ENCODE data around the gene OR8B8.
"Not testable (repeated sequence)": the region's sequence is repeated elsewhere in the genome, so short reads cannot be mapped to it uniquely, and the experiment has no call there.

Gene OR8B8

DNA sequence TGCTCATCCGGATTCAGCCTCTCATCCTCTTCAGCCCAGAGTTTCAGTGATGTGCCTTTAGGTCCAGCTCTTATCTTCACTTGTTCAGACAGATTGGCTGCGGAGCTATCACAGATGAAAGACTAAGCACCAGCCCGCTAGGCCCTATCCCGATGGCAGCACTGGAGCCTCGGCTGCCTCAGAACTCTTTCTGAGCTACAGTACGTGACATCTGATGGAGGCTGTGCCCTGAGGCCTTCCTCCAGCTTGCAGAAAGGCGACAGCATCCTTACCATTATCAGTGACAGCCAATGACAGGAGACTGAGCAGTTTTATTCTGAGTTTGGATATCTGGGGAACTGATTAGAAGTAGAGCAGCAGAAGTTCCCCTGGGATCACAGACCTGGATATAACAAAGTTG, 4.0 kb downstream of the OR8B8 start:
- no peak for DNase-seq (ENCODE audit: low spot score)

DNA sequence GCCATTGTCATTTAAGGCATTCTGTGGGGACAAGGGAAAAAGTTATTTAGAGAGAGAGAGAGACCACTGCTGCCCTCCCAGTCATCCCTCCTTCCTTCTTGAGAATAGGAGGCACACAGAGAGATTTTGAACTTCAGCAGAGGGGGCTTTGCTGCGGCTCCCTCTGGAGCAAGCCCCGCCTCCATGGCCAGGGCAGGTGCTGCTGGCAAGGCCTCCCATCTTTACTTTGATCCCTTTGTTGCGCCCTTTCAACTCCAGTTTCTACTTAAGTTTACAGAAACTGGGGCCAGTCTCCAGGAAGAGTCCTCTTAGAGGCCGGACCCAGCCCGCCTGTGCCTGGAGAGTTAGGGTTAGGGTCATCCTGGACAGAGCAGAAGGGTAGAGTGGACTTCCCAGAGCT, 4.4 kb downstream of the OR8B8 start:
- DNase-seq (ENCODE audit: low spot score) = no peak

DNA sequence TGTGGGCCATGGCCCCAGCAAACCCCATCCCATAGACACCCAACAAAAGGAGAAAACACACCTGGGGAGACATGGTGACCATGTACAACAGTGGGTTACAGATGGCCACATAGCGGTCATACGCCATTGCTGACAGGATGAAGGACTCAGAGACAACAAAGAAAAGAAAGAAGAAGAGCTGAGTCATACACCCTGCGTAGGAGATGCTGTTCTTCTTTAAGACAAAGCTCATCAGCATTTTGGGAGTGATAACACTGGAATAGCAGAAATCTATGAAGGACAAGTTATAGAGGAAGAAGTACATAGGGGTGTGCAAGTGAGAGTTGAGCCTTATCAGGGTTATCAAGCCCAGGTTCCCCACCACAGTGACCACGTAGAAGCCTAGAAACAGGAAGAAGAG, 4.9 kb downstream of the OR8B8 start:
- no peak for DNase-seq (ENCODE audit: low spot score)

DNA sequence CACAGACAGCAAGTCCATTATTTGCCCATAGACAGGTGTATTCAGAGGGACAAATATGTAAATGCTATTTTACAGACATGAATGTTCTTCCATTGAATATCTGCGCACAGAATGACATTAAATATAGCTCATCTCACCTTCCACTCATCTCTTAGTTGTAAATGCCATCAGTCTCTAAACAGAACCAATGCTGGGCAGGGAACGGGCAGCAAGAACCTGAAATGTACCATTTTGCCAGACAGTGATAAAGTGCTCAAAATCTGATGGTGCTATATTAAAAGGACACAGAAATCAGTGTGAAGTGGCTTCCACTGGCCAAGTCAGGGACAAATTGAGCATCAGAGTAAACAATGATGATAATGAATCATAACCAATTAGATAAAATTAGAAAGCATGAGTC, 10.8 kb downstream of the OR8B8 start:
- DNase-seq (ENCODE audit: low spot score) = no peak

DNA sequence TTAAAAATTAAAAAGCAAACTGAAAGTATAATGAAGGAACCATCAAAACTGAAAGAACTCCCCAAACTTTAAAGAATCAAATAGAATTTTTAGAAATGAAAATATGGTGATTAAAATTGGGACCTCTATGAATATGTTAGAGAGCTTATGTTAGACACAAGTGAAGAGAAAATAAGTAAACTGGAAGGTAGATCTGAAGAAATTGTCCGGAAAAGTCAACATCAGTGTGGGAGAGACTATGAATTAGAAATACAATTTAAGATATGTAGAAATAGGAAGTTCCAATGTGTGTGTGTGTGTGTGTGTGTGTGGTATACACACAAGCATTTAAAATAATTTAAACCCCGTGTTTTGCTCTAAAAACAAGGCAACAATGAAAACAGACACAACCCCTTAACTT, 15.9 kb downstream of the OR8B8 start:
- no peak for DNase-seq (ENCODE audit: low spot score)

DNA sequence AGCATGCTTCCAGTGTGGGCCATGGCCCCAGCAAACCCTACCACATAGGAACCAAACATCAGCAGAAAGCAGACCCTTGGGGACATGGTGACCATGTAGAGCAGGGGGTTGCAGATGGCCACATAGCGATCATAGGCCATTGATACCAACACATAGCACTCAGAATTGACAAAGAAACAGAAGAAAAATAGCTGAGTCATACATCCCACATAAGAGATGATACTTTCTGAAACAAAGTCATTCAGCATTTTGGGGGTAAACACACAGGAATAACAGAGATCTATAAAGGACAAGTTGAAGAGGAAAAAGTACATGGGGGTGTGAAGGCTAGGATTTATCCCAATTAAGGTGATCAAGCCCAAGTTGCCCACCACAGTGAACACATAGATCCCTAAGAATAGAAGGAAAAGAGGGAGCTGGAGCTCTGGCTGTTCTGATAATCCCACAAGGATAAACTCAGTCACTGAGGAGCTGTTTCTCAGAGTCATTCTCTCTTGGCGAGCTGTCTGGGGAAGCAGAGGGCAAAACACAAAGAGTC, 21.0 kb downstream of the OR8B8 start, which contains the start of gene OR8B4:
Gene OR8B4 (minus strand): TSS at position 488 of the 538 bp plus-strand sequence. CDS start 0 bp downstream, at position 488.
- DNase-seq (ENCODE audit: low spot score) = no peak

DNA sequence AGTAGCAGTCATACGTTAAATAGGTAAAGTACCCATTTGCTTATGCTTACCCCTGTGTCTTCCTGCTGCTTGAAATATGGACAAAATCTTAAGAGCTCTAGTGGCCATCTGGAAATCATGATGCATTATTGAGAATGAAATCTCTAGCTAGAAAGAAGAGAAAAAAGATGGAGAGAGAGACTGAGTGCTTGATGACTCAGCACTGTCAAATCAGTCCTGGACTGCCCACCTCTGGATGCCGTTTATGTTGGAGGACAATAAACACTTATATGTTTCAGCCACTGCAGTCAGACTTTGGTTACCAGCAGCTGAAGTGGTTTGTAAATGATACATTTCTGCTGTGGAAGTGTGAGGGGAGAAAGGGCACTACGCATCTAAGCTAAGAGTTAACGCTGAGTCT, 24.5 kb downstream of the OR8B8 start:
- no peak for DNase-seq (ENCODE audit: low spot score)

DNA sequence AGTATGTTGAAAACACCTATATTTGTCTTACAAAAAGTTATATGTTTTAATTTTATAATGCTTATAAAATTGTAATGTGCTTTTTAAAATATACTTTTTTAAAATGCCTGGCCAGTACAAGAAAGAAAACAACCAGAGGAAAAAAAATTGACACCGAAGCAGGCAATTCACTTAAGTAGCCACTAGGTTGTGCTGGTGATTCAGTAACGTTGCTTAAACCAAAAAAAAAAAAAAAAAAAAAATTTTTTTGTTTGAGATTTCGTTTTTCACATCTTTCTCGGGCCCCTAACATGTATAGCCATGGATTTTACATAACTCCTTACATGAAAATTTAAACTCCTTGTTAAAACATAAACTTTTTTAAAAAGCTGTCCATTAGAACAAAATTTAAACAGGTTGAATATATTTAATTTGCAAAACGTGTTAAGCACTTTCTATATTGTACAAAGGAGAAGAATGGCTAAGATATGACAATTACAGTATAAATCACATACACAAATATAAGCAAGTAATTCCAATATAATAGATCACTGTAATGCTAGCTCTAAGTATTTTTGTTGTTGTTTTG, 30.1 kb downstream of the OR8B8 start:
- peak; percentile 55 for DNase-seq (ENCODE audit: low spot score)

DNA sequence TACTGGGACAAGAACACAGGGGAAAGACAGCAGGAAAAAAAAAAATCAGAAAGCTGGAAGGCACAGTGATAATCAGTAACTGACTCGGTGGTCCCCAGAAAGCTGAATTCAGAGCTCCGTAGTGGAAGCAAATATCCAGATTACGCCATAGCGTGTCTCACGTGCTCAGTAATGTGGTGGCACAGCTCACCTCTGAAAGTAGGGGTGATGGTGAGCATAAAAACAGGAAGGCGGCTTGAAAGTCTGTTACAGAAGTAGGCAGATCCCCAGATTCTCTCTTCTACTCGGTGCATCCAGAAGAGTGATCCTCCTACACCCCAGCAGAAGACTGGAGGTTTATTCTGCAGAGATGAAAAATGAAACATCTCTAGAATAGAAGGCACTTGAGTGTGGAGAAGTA, 35.6 kb downstream of the OR8B8 start:
- DNase-seq (ENCODE audit: low spot score) = no peak

DNA sequence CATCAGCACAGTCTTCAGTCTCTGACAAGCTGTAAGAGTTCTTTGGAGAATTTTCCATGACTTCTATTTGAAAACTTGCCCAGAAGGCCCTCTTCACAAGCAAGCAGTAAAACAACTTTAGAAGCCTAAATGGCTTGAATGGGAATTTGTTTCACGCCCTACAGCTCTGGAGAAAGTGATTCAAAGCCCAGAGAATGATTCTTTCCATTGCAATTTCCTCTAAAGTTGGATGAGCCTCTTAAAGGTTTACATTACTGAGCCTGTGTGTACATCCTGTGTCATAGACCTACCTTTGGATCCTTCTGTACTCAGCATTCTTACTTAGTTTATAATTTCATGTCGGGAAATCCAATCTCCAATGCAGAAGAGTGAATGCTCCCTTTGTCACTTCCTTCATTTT, 39.9 kb downstream of the OR8B8 start:
- DNase-seq (ENCODE audit: low spot score) = no peak

DNA sequence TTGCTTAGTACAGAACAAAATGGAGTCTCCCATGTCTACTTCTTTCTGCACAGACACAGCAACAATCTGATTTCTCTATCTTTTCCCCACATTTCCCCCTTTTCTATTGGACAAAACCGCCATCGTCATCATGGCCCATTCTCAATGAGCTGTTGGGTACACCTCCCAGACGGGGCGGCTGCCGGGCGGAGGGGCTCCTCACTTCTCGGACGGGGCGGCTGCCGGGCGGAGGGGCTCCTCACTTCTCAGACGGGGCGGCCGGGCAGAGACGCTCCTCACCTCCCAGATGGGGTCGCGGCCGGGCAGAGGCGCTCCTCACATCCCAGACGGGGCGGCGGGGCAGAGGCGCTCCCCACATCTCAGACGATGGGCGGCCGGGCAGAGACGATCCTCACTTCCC, 42.3 kb downstream of the OR8B8 start:
- not testable (repeated sequence) for DNase-seq (ENCODE audit: low spot score)

DNA sequence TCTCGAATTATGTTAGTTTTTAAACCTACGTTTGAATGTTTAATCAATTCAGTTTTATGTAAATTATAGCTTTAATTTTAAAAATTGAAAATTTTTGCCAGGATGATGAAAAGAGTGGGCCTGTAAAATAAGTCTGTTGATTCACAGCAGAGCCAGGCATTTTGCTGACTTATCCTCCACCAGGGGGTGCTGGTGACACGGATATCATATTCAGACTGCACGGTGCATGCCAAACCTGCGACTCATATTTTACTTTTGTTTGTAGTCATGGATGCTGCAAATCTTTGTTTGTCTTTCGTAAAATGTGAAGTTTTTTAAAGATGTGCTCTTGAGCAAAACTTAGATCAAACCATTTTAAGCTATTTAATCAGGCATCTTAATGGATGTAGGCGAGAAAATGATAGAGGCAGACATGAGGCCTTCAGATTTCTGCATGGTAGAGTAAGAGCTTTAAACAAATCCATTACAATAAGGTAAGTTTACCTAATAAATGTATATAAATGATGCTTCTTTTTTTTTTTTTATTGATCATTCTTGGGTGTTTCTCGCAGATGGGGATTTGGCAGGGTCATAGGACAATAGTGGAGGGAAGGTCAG, 43.1 kb downstream of the OR8B8 start:
- peak; percentile 78 for DNase-seq (ENCODE audit: low spot score)

DNA sequence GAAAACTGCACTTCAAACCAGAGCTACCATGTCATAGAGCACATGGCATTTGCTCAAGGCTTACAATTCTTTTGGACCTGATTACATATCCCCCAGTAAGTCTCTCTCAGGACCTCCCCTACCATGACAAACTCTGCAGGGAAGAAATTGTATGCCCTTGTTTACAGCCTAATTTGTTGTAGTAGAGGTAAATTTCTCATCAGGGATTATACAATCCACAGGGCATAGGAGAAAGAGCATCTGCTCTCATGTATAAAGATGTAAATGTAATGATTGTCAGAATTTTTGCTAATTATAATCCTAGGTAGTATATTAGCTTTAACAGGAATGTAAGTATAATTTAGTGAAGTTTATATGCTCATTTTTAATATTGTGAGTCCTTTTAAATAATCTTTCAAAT, 46.6 kb downstream of the OR8B8 start, which contains the start of gene OR8B3:
Gene OR8B3 (minus strand): TSS at position 101 of the 400 bp plus-strand sequence. CDS start 1,673 bp downstream, outside the sequence.
- no peak for DNase-seq (ENCODE audit: low spot score)

DNA sequence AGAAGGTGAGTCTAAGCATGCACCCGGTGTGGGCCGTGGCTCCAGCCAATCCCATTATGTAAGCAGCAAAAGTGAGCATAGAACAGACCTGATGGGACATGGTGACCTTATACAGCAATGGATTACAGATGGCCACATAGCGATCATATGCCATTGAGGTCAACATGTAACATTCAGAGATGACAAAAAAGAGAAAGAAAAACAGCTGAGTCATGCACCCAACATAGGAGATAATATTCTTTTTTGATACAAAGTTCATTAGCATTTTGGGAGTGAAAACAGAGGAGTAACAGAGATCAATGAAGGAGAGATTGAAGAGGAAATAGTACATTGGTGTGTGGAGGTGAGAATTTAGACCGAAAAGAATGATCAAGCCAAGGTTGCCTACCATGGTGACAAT, 48.6 kb downstream of the OR8B8 start:
- DNase-seq (ENCODE audit: low spot score) = not testable (repeated sequence)

DNA sequence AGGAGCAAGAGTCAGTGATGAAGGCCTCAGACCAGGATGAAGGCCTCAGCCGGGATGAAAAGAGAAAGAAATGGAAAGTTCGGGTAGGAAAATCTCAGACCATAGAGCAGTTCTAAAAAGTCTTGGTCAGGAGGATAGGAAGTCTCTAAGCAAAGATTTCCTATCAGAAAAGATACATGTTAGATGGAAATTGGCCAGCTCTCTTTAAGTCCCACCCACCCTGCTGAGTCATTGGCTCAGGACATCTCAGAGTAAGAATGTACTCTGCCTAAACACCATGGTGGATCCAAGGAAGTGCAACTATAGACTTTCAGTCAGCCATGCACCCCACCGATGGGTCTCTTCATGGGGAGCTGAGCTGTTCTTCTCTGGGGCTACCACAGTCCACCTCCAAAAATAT, 51.1 kb downstream of the OR8B8 start:
- DNase-seq (ENCODE audit: low spot score) = no peak
